ENCODE measurements around the gene PSMB11.

Gene PSMB11

DNA sequence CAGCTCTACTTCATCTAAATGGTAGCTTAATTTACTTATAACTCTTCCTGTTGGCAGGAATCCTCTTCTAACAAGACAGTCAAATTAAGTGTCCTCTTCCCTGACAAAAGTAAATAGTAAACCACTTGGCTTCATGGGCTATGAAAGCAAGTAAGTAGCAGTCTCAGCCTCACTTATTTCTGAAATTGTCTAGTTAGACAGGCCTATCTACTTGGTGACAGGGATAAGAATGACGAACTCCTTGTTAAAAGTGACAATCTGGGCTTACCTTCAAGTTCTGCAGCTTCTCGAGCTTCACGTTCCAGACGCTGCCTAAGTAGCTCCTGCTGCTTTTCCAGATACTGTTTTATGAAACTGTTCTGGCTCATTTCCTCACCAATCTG, 48.2 kb downstream of the PSMB11 start:
- TF ChIP-seq, protein P1, sequence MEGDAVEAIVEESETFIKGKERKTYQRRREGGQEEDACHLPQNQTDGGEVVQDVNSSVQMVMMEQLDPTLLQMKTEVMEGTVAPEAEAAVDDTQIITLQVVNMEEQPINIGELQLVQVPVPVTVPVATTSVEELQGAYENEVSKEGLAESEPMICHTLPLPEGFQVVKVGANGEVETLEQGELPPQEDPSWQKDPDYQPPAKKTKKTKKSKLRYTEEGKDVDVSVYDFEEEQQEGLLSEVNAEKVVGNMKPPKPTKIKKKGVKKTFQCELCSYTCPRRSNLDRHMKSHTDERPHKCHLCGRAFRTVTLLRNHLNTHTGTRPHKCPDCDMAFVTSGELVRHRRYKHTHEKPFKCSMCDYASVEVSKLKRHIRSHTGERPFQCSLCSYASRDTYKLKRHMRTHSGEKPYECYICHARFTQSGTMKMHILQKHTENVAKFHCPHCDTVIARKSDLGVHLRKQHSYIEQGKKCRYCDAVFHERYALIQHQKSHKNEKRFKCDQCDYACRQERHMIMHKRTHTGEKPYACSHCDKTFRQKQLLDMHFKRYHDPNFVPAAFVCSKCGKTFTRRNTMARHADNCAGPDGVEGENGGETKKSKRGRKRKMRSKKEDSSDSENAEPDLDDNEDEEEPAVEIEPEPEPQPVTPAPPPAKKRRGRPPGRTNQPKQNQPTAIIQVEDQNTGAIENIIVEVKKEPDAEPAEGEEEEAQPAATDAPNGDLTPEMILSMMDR (conservative IDR thresholded peaks at IDR 0.05; ENCODE audit: low read length), result no peak
- no peak overlapping the region for H3K4me3 ChIP-seq (ENCODE audit: low read length)
- no peak for DNase-seq (ENCODE audit: low read depth)

DNA sequence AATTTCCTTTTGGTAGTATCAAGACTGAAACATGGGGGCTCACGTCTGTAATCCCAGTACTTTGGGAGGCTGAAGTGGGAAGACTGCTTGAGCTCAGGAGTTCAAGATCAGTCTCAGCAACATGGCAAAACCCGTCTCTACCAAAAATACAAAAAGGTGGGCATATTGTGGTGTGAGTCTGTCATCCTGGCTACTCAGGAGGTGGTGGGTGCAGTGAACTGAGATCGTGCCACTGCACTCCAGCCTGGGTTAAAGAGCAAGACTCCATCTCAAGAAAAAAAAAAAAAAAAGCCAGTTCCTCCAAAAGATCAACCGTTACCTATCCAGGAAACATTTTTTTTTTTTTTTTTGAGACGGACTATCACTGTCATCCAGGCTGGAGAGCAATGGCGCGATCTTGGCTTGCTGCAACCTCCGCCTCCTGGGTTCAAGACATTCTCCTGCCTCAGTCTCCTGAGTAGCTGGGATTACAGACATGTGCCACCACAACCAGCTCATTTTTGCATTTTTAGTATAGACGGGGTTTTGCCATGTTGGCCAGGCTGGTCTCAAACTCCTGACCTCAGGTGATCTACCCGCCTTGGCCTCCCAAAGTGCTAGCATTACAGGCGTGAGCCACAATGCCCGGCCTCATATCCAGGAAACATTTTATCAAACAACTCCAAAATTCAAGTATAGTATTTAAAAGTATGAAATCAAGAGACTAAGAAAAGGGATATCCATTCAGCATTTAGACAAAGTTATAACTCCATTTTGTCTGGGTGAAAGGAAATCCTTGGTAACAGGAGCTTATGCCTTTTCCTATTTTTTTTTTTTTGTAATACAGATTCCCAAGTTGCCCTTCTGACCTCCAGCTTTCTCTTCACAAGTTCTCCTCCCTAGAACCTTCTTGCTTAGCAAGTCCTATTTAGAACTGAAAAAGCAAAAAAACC, 49.5 kb downstream of the PSMB11 start:
- DNase-seq (ENCODE audit: low read depth), result no peak
- no peak overlapping the region for H3K4me3 ChIP-seq (ENCODE audit: low read length)
- TF ChIP-seq, protein P1 (conservative IDR thresholded peaks at IDR 0.05; ENCODE audit: low read length), result no peak

DNA sequence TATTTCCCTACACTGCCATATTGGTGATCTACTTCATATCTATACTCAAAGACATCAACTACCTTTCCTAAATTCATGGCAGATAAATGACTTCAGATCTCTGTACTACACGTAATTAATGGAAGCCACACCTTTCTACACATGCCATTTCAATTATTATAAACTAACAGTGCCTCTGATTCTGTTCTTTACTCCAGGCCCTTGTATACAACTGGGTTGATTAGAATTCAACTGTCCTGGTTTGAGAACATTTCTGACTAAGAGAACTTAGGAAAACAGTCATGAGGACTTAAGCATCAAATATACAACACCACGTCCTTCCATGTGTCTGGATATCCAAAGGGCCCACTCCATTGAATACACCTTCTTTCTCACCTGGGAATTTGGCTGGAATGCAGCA, 51.1 kb downstream of the PSMB11 start:
- H3K4me3 ChIP-seq (ENCODE audit: low read length), result peak overlapping the region; percentile 97
- TF ChIP-seq, protein P1 (conservative IDR thresholded peaks at IDR 0.05; ENCODE audit: low read length), result no peak
- no peak for DNase-seq (ENCODE audit: low read depth)

DNA sequence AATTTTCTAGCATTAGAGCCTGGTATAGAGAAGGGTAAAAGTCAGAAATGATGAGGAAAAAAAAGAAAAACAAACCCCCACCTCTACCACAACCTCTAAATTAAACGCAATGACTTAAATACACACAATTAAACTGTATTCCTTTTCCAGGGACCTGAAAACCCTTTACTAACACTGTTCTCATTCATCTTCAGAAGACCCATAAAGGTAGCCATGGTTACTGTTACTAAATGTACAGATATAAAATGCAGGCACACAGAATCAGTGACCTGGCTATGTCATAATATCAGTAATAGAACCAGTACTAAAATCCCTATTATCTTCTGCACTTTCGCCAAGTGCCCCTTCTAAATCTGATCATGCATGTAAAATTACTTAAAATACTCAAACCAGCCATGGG, 51.5 kb downstream of the PSMB11 start:
- peak overlapping the region; percentile 97 for H3K4me3 ChIP-seq (ENCODE audit: low read length)
- DNase-seq (ENCODE audit: low read depth), result no peak

More for the DNA sequence above, 51.5 kb downstream of the PSMB11 start:
- TF ChIP-seq, protein P1 (conservative IDR thresholded peaks at IDR 0.05; ENCODE audit: low read length), result no peak
